Measurements from ENCODE around the gene B9D2. TPM values are rescaled to one million over a fixed set of nuclear protein-coding genes. Genes with fewer than 3 reads are reported as not detected.
A peak's percentile ranks its signal among the peaks of the same experiment; 100 is the strongest.

B9D2 gene
- total RNA-seq, 2 donors from 2014 or later, result 0.52 to 5.3 TPM

DNA sequence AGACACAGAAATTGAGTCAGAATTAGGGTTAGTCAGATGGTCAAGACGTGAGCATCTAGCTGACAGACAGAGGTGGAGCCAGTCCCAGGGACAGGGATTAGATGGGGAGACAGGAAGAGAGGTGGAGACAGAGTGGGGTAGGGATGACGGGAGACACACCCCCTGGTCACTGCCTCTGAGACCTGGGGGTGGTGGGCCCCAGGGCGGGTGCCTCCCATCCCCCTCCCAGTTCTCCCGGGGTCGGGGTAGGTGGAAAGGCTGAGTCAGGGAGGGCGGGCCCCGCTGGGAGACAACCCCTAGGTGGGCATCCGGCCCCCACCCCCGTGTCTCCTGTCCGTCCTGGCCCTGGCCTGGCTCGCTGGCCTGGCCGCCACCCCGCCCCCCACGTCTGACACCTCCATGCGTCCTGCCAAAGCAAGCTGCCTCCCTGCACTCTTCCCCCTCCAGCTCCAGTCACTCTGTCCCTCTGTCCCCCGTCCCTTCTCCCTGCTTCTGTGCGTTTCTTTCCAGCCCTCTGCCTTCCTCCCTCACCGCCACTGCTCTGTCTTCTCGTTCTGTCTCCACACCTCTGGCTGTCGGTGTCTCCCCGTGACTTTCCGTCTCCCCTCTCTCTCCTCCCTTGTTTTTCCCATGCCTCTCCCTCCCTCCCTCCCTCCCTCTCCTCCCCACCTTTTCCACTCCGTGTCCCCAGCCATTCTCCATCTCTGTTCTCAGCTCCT lies 38.9 kb downstream of the B9D2 start:
- TF ChIP-seq POLR2A (IDR thresholded peaks at IDR 0.05) (peak in 2 of 3 donors; percentile 16), CTCF (IDR thresholded peaks at IDR 0.05) (no peak)
- intact Hi-C loops (cut with DNase I), result loop anchor here (10.0 kb wide), 1 partner anchor 110 kb away; the partner anchor contains the start of gene DMAC2

DNA sequence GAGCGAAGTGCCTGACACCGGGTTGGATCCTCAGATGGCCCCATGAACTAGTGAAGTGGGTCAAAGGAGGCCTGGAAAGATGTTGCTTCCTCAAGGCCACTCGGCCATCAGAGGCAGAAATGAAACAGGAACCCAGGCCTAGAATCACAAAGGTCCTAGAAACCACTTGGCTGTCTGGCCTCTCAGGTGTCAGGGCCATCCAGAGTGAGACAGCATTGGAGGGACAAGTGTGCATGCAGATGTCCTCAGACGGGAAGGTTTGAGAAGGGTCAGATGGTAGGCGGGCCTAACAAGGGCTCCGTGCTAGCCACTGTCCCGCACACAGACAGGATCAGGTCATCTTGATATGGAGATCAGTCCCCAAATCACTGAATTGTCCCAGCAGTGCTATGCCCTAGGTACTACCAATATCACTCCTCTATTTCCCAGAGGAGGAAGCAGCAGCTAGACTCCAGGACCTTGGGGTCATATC lies 39.7 kb downstream of the B9D2 start:
- no peak for TF ChIP-seq POLR2A (IDR thresholded peaks at IDR 0.05)
- no peak for TF ChIP-seq CTCF (IDR thresholded peaks at IDR 0.05)
- peaks cover 46% of the 10 kb centered on the region for H3K4me1 ChIP-seq
- no peak overlapping the region for H3K4me3 ChIP-seq
- DNase-seq, result no peak
- no peaks in the 10 kb centered on the region for H3K9me3 ChIP-seq
- H3K36me3 ChIP-seq (replicated peaks in 1 of 2; ENCODE audit: insufficient read depth in 1 of 2, low read depth in 2 of 2), result peaks cover 0 to 2% of the 10 kb centered on the region in 2 donors
- WGBS, 2 donors, result 59 to 61% methylated on average over 5 to 7 of the region's 7 CpGs
- H3K27me3 ChIP-seq, result no peaks in the 10 kb centered on the region
- peak overlapping the region; percentile 44 to 68 (median 60) for H3K27ac ChIP-seq
- ATAC-seq, result no peak
- intact Hi-C loops (cut with DNase I), result loop anchor here (10.0 kb wide), 1 partner anchor 111 kb away; the partner anchor contains the start of gene DMAC2

More for the DNA sequence above, 38.9 kb downstream of the B9D2 start:
- DNase-seq (peak; percentile 54 to 62 (median 62)), ATAC-seq (no peak)
- Histone ChIP-seq H3K9me3 (no peaks in the 10 kb centered on the region), H3K27me3 (no peaks in the 10 kb centered on the region), H3K4me3 (no peak overlapping the region), H3K4me1 (peaks cover 46% of the 10 kb centered on the region), H3K36me3 (replicated peaks in 1 of 2; ENCODE audit: insufficient read depth in 1 of 2, low read depth in 2 of 2) (peaks cover 0 to 2% of the 10 kb centered on the region in 2 donors), H3K27ac (peak overlapping the region in 3 of 4 donors; percentile 44 to 65 (median 62))
- 3 to 8% methylated on average over 19 to 23 of the region's 23 CpGs for WGBS, 2 donors

DNA sequence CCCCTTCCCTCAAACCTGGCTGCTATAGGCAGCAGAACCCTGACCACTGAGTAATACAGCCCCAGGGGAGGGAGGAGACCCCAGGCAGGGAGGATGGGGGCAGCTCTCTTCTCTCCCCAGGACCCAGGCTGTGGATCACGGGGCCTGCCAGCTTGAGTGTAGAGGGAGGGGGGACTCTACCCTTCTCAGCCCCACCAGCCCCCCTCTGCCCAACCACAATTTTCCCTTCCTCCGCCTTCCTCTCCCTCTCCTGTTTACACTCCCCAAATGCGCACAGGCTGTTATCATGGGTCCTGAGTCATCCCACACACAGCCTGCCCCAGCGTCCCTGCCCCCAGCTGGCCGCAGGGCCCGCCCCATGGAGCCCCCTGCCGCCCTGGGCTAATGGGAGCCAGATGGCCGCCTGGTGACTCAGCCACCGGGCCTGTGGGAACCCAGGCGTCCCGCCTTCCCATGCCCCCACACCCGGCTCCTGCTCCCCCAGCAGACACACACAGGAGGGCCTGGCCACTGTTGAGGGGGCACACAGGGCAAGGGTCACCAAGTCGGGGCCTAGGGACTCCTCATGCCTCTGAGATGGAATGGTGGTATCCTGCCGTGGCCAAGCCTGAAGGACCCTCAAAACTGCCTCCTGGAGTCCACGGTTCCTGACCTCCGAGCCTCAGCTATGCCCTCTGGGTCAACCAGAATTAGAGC lies 40.4 kb downstream of the B9D2 start:
- no peak overlapping the region for H3K4me3 ChIP-seq
- intact Hi-C loops (cut with DNase I), result loop anchor here (10.0 kb wide), 1 partner anchor 111 kb away; the partner anchor contains the start of gene DMAC2
- TF ChIP-seq CTCF (IDR thresholded peaks at IDR 0.05) (no peak), POLR2A (IDR thresholded peaks at IDR 0.05) (no peak)
- H3K4me1 ChIP-seq, result peaks cover 46% of the 10 kb centered on the region
- DNase-seq, result peak in 3 of 4 donors; percentile 31 to 67 (median 56)
- WGBS, 2 donors, result 59 to 69% methylated on average over 6 to 16 of the region's 16 CpGs
- peak overlapping the region; percentile 38 to 68 (median 60) for H3K27ac ChIP-seq
- H3K27me3 ChIP-seq, result no peaks in the 10 kb centered on the region
- peaks cover 0 to 7% of the 10 kb centered on the region in 2 donors for H3K36me3 ChIP-seq (replicated peaks in 1 of 2; ENCODE audit: insufficient read depth in 1 of 2, low read depth in 2 of 2)
- H3K9me3 ChIP-seq, result no peaks in the 10 kb centered on the region
- no peak for ATAC-seq

GRCh38 chr19:41323023-41323422 lies 40.9 kb downstream of the B9D2 start:
- Histone ChIP-seq H3K4me3 (no peak overlapping the region), H3K4me1 (peaks cover 42% of the 10 kb centered on the region), H3K27me3 (no peaks in the 10 kb centered on the region), H3K36me3 (replicated peaks in 1 of 2; ENCODE audit: insufficient read depth in 1 of 2, low read depth in 2 of 2) (peaks cover 0 to 12% of the 10 kb centered on the region in 2 donors), H3K9me3 (no peaks in the 10 kb centered on the region), H3K27ac (peak overlapping the region; percentile 38 to 68 (median 60))
- intact Hi-C loops (cut with DNase I), result loop anchor here (10.0 kb wide), 1 partner anchor 112 kb away; the partner anchor contains the start of gene DMAC2
- no peak for ATAC-seq
- no peak for DNase-seq
- WGBS, 2 donors, result 64% methylated on average over 7 of the region's 7 CpGs
- no peak for TF ChIP-seq CTCF (IDR thresholded peaks at IDR 0.05)
- no peak for TF ChIP-seq POLR2A (IDR thresholded peaks at IDR 0.05)
